ENCODE results near the gene DEPDC4. TPM values are rescaled to one million over a fixed set of nuclear protein-coding genes. Genes with fewer than 3 reads are reported as not detected.
"Not testable (repeated sequence)": the region's sequence is repeated elsewhere in the genome, so short reads cannot be mapped to it uniquely, and the experiment has no call there.

The DEPDC4 gene
- 1.8 and 2.1 TPM in 2 replicates for total RNA-seq

DNA sequence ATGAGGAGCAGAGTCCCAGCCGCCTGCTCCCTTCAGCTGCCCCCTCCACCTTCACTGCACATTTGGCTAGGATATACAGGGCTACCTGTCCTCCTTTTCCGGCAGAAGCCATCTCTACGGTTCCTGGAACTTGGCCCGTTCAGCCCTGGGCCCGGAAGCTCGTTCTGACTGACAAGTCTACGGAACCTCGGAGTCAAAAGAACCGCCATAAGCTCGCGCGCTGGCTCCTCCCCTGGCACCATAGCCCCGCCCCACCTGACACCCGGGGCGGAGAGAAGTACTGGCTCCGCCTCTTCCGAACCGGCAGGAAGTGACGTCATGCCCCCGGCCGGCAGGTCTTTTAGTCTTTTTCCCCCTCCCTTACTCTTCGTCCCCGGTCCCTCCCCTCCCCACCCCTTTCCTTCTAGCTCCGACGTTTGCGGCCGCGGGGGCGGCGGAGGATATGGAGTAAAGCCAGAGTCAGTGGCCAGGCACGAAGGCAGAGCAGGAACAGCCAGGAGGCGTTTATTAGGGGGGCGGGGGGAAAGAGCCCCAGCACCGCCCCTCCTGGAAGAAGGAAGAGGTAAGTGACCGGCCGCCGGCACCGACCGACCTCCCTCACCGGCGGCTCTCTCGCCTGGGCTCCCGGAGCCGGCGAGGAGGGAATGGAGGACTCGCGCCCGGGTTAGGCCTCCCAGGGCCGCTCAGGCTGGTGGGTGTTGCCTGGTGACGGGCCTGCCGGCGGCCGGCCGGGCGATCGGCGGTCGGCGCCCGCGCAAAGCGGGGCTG lies at the start of gene DEPDC4, which contains the start of gene SCYL2:
Gene DEPDC4, minus strand, starts transcription at position 245 of the 768 bp plus-strand sequence. Its CDS starts 3 bp downstream, at position 242.
Gene SCYL2, plus strand, starts transcription at position 343 of the 768 bp plus-strand sequence. CDS start 15,794 bp downstream, outside the sequence.
- peak within 1 kb of the TSS; percentile 75 for H3K4me3 ChIP-seq (ENCODE audit: low read depth, low read length)
- H3K36me3 ChIP-seq (ENCODE audit: control insufficient read depth, insufficient read depth, low read length) = no peaks in the 10 kb centered on the region
- DNase-seq (ENCODE audit: low read depth) (peak; percentile 92), FAIRE-seq (no peak)
- TF ChIP-seq, protein P1, sequence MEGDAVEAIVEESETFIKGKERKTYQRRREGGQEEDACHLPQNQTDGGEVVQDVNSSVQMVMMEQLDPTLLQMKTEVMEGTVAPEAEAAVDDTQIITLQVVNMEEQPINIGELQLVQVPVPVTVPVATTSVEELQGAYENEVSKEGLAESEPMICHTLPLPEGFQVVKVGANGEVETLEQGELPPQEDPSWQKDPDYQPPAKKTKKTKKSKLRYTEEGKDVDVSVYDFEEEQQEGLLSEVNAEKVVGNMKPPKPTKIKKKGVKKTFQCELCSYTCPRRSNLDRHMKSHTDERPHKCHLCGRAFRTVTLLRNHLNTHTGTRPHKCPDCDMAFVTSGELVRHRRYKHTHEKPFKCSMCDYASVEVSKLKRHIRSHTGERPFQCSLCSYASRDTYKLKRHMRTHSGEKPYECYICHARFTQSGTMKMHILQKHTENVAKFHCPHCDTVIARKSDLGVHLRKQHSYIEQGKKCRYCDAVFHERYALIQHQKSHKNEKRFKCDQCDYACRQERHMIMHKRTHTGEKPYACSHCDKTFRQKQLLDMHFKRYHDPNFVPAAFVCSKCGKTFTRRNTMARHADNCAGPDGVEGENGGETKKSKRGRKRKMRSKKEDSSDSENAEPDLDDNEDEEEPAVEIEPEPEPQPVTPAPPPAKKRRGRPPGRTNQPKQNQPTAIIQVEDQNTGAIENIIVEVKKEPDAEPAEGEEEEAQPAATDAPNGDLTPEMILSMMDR (IDR thresholded peaks at IDR 0.05; ENCODE audit: insufficient read depth, low read length, severe bottlenecking) = no peak
- H3K27me3 ChIP-seq (ENCODE audit: control insufficient read depth, insufficient read depth, low read length) = no peaks in the 10 kb centered on the region

DNA sequence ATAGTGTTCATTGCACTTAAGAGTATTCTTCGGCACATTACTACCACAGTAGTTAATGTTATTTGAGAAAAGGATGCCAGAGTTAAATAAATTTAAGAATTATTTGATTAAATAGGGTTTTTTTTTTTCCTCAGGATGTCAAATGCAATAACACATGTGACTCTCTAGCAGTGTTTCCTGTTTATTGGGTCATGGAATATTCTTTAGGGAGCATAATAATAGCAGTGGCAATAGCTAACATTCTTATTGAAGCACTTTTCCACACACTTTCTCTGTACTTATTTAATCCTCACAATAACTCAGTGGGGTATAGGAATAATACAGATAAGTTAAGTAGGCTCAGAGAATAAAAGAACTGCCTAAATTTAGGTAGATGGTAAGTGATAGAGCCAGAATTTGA lies 44.4 kb upstream of the DEPDC4 start:
- DNase-seq (ENCODE audit: low read depth) = no peak

DNA sequence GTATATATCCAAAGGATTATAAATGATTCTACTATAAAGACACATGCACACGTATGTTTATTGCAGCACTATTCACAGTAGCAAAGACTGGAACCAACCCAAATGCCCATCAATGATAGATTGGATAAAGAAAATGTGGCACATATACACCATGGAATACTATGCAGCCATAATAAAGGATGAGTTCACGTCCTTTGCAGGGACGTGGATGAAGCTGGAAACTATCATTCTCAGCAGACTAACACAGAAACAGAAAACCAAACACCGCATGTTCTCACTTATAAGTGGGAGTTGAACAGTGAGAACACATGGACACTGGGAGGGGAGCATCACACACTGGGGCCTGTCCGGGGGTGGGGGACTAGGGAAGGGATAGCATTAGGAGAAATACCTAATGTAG lies 41.3 kb upstream of the DEPDC4 start:
- H3K27me3 ChIP-seq (ENCODE audit: control insufficient read depth, insufficient read depth, low read length); H3K36me3 ChIP-seq (ENCODE audit: control insufficient read depth, insufficient read depth, low read length); H3K4me3 ChIP-seq (ENCODE audit: low read depth, low read length); DNase-seq (ENCODE audit: low read depth); FAIRE-seq: not testable (repeated sequence)

More for the DNA sequence above, 44.4 kb upstream of the DEPDC4 start:
- no peaks in the 10 kb centered on the region for H3K27me3 ChIP-seq (ENCODE audit: control insufficient read depth, insufficient read depth, low read length)
- FAIRE-seq = no peak
- H3K36me3 ChIP-seq (ENCODE audit: control insufficient read depth, insufficient read depth, low read length) = peaks cover 7% of the 10 kb centered on the region
- H3K4me3 ChIP-seq (ENCODE audit: low read depth, low read length) = no peak overlapping the region
- TF ChIP-seq, protein P1 (IDR thresholded peaks at IDR 0.05; ENCODE audit: insufficient read depth, low read length, severe bottlenecking) = no peak

DNA sequence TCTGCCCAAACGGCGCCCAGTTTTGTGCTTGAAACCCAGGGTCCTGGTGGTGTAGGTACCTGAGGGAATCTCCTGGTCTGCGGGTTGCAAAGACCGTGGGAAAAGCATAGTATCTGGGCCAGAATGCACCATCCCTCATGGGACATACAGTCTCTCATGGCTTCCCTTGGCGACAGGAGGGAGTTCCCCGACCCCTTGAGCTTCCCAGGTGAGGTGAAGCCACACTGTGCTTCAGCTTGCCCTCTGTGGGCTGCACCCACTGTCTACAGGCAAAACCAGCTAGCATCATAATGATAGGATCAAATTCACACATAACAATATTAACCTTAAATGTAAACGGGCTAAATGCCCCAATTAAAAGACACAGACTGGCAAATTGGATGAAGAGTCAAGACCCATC lies 37.5 kb upstream of the DEPDC4 start:
- not testable (repeated sequence) for FAIRE-seq; H3K4me3 ChIP-seq (ENCODE audit: low read depth, low read length); DNase-seq (ENCODE audit: low read depth); H3K36me3 ChIP-seq (ENCODE audit: control insufficient read depth, insufficient read depth, low read length); H3K27me3 ChIP-seq (ENCODE audit: control insufficient read depth, insufficient read depth, low read length)

DNA sequence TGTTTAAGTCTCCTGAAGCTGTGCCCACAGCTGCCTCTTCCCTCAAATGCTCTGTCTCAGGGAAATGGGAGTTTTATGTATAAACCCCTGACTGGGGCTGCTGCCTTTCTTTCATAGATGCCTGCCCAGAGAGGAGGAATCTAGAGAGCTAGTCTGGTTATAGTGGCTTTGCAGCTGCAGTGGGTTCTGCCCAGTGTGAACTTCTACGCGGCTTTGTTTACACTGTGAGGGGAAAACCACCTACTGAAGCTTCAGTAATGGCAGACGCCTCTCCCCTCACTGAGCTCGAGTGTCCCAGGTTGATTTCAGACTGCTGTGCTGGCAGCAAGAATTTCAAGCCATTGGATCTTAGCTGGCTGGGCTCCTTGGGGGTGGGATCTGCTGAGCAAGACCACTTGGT lies 37.0 kb upstream of the DEPDC4 start:
- FAIRE-seq (no peak), DNase-seq (ENCODE audit: low read depth) (no peak)
- peaks cover 7% of the 10 kb centered on the region for H3K36me3 ChIP-seq (ENCODE audit: control insufficient read depth, insufficient read depth, low read length)
- no peak overlapping the region for H3K4me3 ChIP-seq (ENCODE audit: low read depth, low read length)
- TF ChIP-seq, protein P1 (IDR thresholded peaks at IDR 0.05; ENCODE audit: insufficient read depth, low read length, severe bottlenecking) = no peak
- no peaks in the 10 kb centered on the region for H3K27me3 ChIP-seq (ENCODE audit: control insufficient read depth, insufficient read depth, low read length)

DNA sequence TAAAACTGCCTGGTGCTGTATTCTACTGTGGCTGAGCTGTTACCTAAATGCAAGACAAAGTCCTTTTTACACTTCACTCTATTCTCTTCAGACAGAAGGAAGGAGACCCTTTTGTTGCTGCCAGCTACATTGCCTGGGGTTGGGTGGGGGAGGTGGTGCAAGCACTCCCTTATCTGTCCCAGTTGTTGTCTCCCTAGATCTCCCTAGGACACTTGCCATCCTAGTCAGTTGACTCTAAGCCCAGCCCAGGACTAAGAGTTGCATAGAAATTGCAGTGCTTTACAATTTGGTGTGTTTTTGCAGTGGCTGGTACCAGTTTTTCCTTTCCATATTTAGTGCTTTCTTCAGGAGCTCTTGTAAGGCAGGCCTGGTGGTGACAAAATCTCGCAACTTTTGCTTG lies 35.2 kb upstream of the DEPDC4 start:
- Histone ChIP-seq H3K4me3 (ENCODE audit: low read depth, low read length) (no peak overlapping the region), H3K27me3 (ENCODE audit: control insufficient read depth, insufficient read depth, low read length) (no peaks in the 10 kb centered on the region), H3K36me3 (ENCODE audit: control insufficient read depth, insufficient read depth, low read length) (peaks cover 7% of the 10 kb centered on the region)
- TF ChIP-seq, protein P1 (IDR thresholded peaks at IDR 0.05; ENCODE audit: insufficient read depth, low read length, severe bottlenecking) = no peak
- FAIRE-seq (no peak), DNase-seq (ENCODE audit: low read depth) (no peak)

Measured in bronchial epithelial cell (primary cell).